Calu3 (cell line): ENCODE data around the gene GRXCR2. TPM values are rescaled to one million over a fixed set of nuclear protein-coding genes. Genes with fewer than 3 reads are reported as not detected.

Experiments
- BruUV-seq: library from RNA; stranded (reverse); fragments of 400-500 nt; replicated peaks from 2 replicates; lab custom pipeline; 2021; lab: Mats Ljungman, UMichigan
- CTCF ChIA-PET: fragments of 300-600 bp; sonication (Branson Sonifier 250); formaldehyde crosslinking; loops from one replicate; lab custom pipeline; 2022; ENCODE audit warnings: antibody characterized with exemption; lab: Charles Lee
- DNase-seq: peaks from one replicate; pipeline ENCODE4 v3.0.0; 2022
- H3K27ac Mint-ChIP-seq: one replicate; pipeline ENCODE4 v1.8.0; 2022; ENCODE audit warnings: mixed read lengths; ENCODE audit not compliant: unreplicated experiment
- H3K27me3 Mint-ChIP-seq: one replicate; pipeline ENCODE4 v1.8.0; 2022; ENCODE audit warnings: mixed read lengths; ENCODE audit not compliant: unreplicated experiment
- H3K36me3 Mint-ChIP-seq: one replicate; pipeline ENCODE4 v1.8.0; 2022; ENCODE audit warnings: mild to moderate bottlenecking, moderate library complexity, mixed read lengths; ENCODE audit not compliant: insufficient read depth, unreplicated experiment
- H3K4me1 Mint-ChIP-seq: one replicate; pipeline ENCODE4 v1.8.0; 2022; ENCODE audit warnings: mild to moderate bottlenecking, low read depth, mixed read lengths; ENCODE audit not compliant: unreplicated experiment
- H3K4me3 Mint-ChIP-seq: one replicate; pipeline ENCODE4 v1.8.0; 2022; ENCODE audit warnings: mild to moderate bottlenecking, low read depth, moderate library complexity, mixed read lengths; ENCODE audit not compliant: unreplicated experiment
- H3K9me3 Mint-ChIP-seq: one replicate; pipeline ENCODE4 v1.8.0; 2022; ENCODE audit warnings: low read depth, mixed read lengths; ENCODE audit not compliant: unreplicated experiment
- CTCF ChIP-seq: fragments of 200-600 bp; IDR thresholded peaks from one replicate; pipeline ENCODE4 v1.8.0; 2022; ENCODE audit warnings: antibody characterized with exemption; ENCODE audit not compliant: unreplicated experiment
- intact Hi-C: fragments of 100-400 bp; cut with micrococcal nuclease; formaldehyde crosslinking; loops from one replicate; pipeline ENCODE4 v1.10.0; 2022; ENCODE audit not compliant: unreplicated experiment
- total RNA-seq: library from RNA; stranded (reverse); gene quantifications from 2 replicates; pipeline ENCODE4 v1.2.3, GENCODE V29; 2022

Gene GRXCR2
- total RNA-seq, 1 experiment from 2014 or later: not detected

GRCh38 chr5:145834554-145834916 lies 38.3 kb downstream of the GRXCR2 start:
- H3K27ac Mint-ChIP-seq: peak overlapping the region; percentile 31

GRCh38 chr5:145833631-145834200 lies 39.1 kb downstream of the GRXCR2 start:
- Mint-ChIP-seq H3K4me3 (peak overlapping the region; percentile 76), H3K36me3 (peaks cover 16% of the 10 kb centered on the region), H3K27me3 (no peaks in the 10 kb centered on the region), H3K9me3 (no peaks in the 10 kb centered on the region), H3K4me1 (peaks cover 71% of the 10 kb centered on the region), H3K27ac (peak overlapping the region; percentile 31)
- TF ChIP-seq CTCF: no peak
- intact Hi-C loops: loop anchor here (2.0 to 10.0 kb wide), 4 partner anchors 55 to 339 kb away; partner anchors contain the start of gene SH3RF2
- no TSS peak for BruUV-seq
- no peak for DNase-seq
- CTCF ChIA-PET: interaction anchor here (1.4 to 2.5 kb wide), 3 partner anchors 8 to 22 kb away, joined by 3 to 8 read pairs (median 7); no protein-coding TSS in a partner anchor

More at GRCh38 chr5:145834554-145834916, 38.3 kb downstream of the GRXCR2 start:
- no peaks in the 10 kb centered on the region for H3K9me3 Mint-ChIP-seq
- TF ChIP-seq CTCF: no peak
- CTCF ChIA-PET: interaction anchor here (0.6 to 2.5 kb wide), 8 partner anchors 9 to 969 kb away, joined by 3 to 8 read pairs (median 4); no protein-coding TSS in a partner anchor
- H3K36me3 Mint-ChIP-seq: peaks cover 16% of the 10 kb centered on the region
- DNase-seq: no peak
- no TSS peak for BruUV-seq
- peak overlapping the region; percentile 76 for H3K4me3 Mint-ChIP-seq
- intact Hi-C loops: loop anchor here (2.0 to 10.0 kb wide), 4 partner anchors 54 to 340 kb away; partner anchors contain the start of gene SH3RF2
- no peaks in the 10 kb centered on the region for H3K27me3 Mint-ChIP-seq
- peaks cover 73% of the 10 kb centered on the region for H3K4me1 Mint-ChIP-seq

GRCh38 chr5:145830594-145830993 lies 42.2 kb downstream of the GRXCR2 start:
- Mint-ChIP-seq H3K36me3 (peaks cover 14% of the 10 kb centered on the region), H3K9me3 (no peaks in the 10 kb centered on the region), H3K27ac (no peak overlapping the region), H3K4me1 (peaks cover 56% of the 10 kb centered on the region), H3K4me3 (no peak overlapping the region), H3K27me3 (no peaks in the 10 kb centered on the region)
- no peak for DNase-seq
- intact Hi-C loops: loop anchor here (10.0 kb wide), 1 partner anchor 336 kb away; no protein-coding TSS in a partner anchor
- CTCF ChIA-PET: interaction anchor here (0.9 to 1.7 kb wide), 4 partner anchors 16 to 58 kb away, joined by 3 to 5 read pairs (median 3); no protein-coding TSS in a partner anchor
- no peak for TF ChIP-seq CTCF
- no TSS peak for BruUV-seq

GRCh38 chr5:145829708-145830361 lies 43.0 kb downstream of the GRXCR2 start:
- intact Hi-C loops: loop anchor here (5.0 to 10.0 kb wide), 3 partner anchors 217 to 585 kb away; no protein-coding TSS in a partner anchor
- H3K27ac Mint-ChIP-seq: no peak overlapping the region
- peak; percentile 39 for DNase-seq
- CTCF ChIA-PET: interaction anchor here (0.5 to 1.7 kb wide), 4 partner anchors 17 to 148 kb away, joined by 3 to 5 read pairs (median 3); no protein-coding TSS in a partner anchor
- H3K9me3 Mint-ChIP-seq: no peaks in the 10 kb centered on the region
- no TSS peak for BruUV-seq
- no peak overlapping the region for H3K4me3 Mint-ChIP-seq
- peaks cover 6% of the 10 kb centered on the region for H3K36me3 Mint-ChIP-seq
- H3K4me1 Mint-ChIP-seq: peaks cover 55% of the 10 kb centered on the region
- no peaks in the 10 kb centered on the region for H3K27me3 Mint-ChIP-seq
- no peak for TF ChIP-seq CTCF
